Keratinocyte (primary cell): Measurements from ENCODE around the gene PAPPA2.

Source experiments
- CTCF ChIP-seq, 3 experiments: IDR thresholded peaks in 1 of 3; conservative IDR thresholded peaks in 1 of 3; optimal IDR thresholded peaks in 1 of 3; 2 replicates in 2 of 3; 3 replicates in 1 of 3; pipeline versions ENCODE3 to v1.5.1; 2011; ENCODE audit warnings: low read length in 3 of 3, mild to moderate bottlenecking in 3 of 3, moderate library complexity in 2 of 3, control low read depth in 1 of 3, inconsistent platforms in 1 of 3; ENCODE audit not compliant: insufficient read depth in 2 of 3; ENCODE audit errors: extremely low read depth in 1 of 3
- EZH2 ChIP-seq: IDR thresholded peaks from one replicate; pipeline ENCODE4 v1.6.1; 2012; ENCODE audit warnings: inconsistent platforms, mild to moderate bottlenecking, low read length, moderate library complexity

- TF ChIP-seq EZH2 = no peak
- TF ChIP-seq CTCF (optimal IDR thresholded peaks at IDR 0.05 in 1 of 3, IDR thresholded peaks at IDR 0.05 in 1 of 3, conservative IDR thresholded peaks at IDR 0.05 in 1 of 3; ENCODE audit: extremely low read depth in 1 of 3, insufficient read depth in 2 of 3, low read length in 3 of 3) = no peak
Measured at GRCh38 chr1:176531036-176531435, 68.1 kb downstream of the PAPPA2 start.
